Measurements from ENCODE around the gene GPC4. TPM values are rescaled to one million over a fixed set of nuclear protein-coding genes. Genes with fewer than 3 reads are reported as not detected.

GPC4 gene
- total RNA-seq, 4 donors from 2014 or later: 5.9 to 20.2 (median 8.8) TPM

- no peaks in the 10 kb centered on the region for H3K27me3 ChIP-seq
- H3K9me3 ChIP-seq: no peaks in the 10 kb centered on the region
- H3K36me3 ChIP-seq: no peaks in the 10 kb centered on the region
- H3K4me1 ChIP-seq: no peaks in the 10 kb centered on the region
- no peak overlapping the region for H3K27ac ChIP-seq
- no peak overlapping the region for H3K4me3 ChIP-seq
- no peak for DNase-seq
- TF ChIP-seq CTCF (IDR thresholded peaks at IDR 0.05) (no peak), POLR2A (IDR thresholded peaks at IDR 0.05) (no peak)
- intact Hi-C loops (cut with DNase I; ENCODE audit: low total_unique reads): loop anchor here (10.0 kb wide), 1 partner anchor 113 kb away; no protein-coding TSS in a partner anchor
Measured at GRCh38 chrX:133437356-133437755, 22.1 kb upstream of the GPC4 start.

- no peak for DNase-seq
- Histone ChIP-seq H3K4me3 (no peak overlapping the region), H3K36me3 (no peaks in the 10 kb centered on the region), H3K27me3 (no peaks in the 10 kb centered on the region), H3K9me3 (no peaks in the 10 kb centered on the region), H3K4me1 (no peaks in the 10 kb centered on the region), H3K27ac (no peak overlapping the region)
- TF ChIP-seq POLR2A (IDR thresholded peaks at IDR 0.05) (no peak), CTCF (IDR thresholded peaks at IDR 0.05) (no peak)
- intact Hi-C loops (cut with DNase I; ENCODE audit: low total_unique reads): loop anchor here (10.0 kb wide), 1 partner anchor 111 kb away; no protein-coding TSS in a partner anchor
Measured at GRCh38 chrX:133435544-133436124, 20.3 kb upstream of the GPC4 start.

- intact Hi-C loops (cut with DNase I; ENCODE audit: low total_unique reads): loop anchor here (10.0 kb wide), 1 partner anchor 110 kb away; no protein-coding TSS in a partner anchor
- Histone ChIP-seq H3K36me3 (no peaks in the 10 kb centered on the region), H3K27ac (no peak overlapping the region), H3K4me3 (no peak overlapping the region), H3K9me3 (no peaks in the 10 kb centered on the region), H3K4me1 (no peaks in the 10 kb centered on the region), H3K27me3 (no peaks in the 10 kb centered on the region)
- no peak for DNase-seq
- TF ChIP-seq POLR2A (IDR thresholded peaks at IDR 0.05) (no peak), CTCF (IDR thresholded peaks at IDR 0.05) (no peak)
Measured at GRCh38 chrX:133434197-133434820, 19.0 kb upstream of the GPC4 start.

GRCh38 chrX:133419911-133420310 lies 4.6 kb upstream of the GPC4 start:
- intact Hi-C loops (cut with DNase I; ENCODE audit: low total_unique reads): no loop called here
- no peaks in the 10 kb centered on the region for H3K4me1 ChIP-seq
- no peak for DNase-seq
- no peak overlapping the region for H3K27ac ChIP-seq
- H3K36me3 ChIP-seq: no peaks in the 10 kb centered on the region
- no peak for TF ChIP-seq POLR2A (IDR thresholded peaks at IDR 0.05)
- no peak for TF ChIP-seq CTCF (IDR thresholded peaks at IDR 0.05)
- H3K9me3 ChIP-seq: no peaks in the 10 kb centered on the region
- no peak overlapping the region for H3K4me3 ChIP-seq
- H3K27me3 ChIP-seq: no peaks in the 10 kb centered on the region

GRCh38 chrX:133418588-133418987 lies 3.3 kb upstream of the GPC4 start:
- H3K27me3 ChIP-seq: no peaks in the 10 kb centered on the region

More at GRCh38 chrX:133418588-133418987, 3.3 kb upstream of the GPC4 start:
- DNase-seq: no peak
- Histone ChIP-seq H3K9me3 (no peaks in the 10 kb centered on the region), H3K4me1 (no peaks in the 10 kb centered on the region), H3K4me3 (no peak overlapping the region), H3K27ac (no peak overlapping the region), H3K36me3 (no peaks in the 10 kb centered on the region)
- intact Hi-C loops (cut with DNase I; ENCODE audit: low total_unique reads): no loop called here
- TF ChIP-seq POLR2A (IDR thresholded peaks at IDR 0.05) (no peak), CTCF (IDR thresholded peaks at IDR 0.05) (no peak)
